HEK293 (cell line): ENCODE data around the gene MGAT5B.

Source experiments
- CTCF ChIA-PET: fragments of 350-600 bp; formaldehyde crosslinking; extraction: SDS; loops from one replicate; lab custom pipeline; 2021; ENCODE audit warnings: antibody characterized with exemption; lab: Yijun Ruan, JAX
- POLR2A ChIA-PET: fragments of 300-600 bp; formaldehyde crosslinking; extraction: SDS; loops from one replicate; lab custom pipeline; 2020; ENCODE audit warnings: antibody characterized with exemption, inconsistent platforms; lab: Yijun Ruan, JAX
- H3K27ac ChIP-seq: fragments of 200-500 bp; sonication (Bioruptor generic); 2 replicates; pipeline ENCODE4 v1.5.1; 2014; ENCODE audit warnings: low read depth, low read length, control low read depth, inconsistent platforms; ENCODE audit errors: extremely low read depth
- H3K36me3 ChIP-seq, 2 experiments: fragments of 200-500 bp in 1 of 2; sonication (Bioruptor generic) in 1 of 2; 1 replicate in 1 of 2; 2 replicates in 1 of 2; pipeline ENCODE4 v1.5.1; 2014 to 2017; ENCODE audit warnings: inconsistent platforms in 2 of 2, low read length in 2 of 2; ENCODE audit not compliant: control insufficient read depth in 2 of 2, insufficient read depth in 1 of 2
- H3K4me1 ChIP-seq: fragments of 200-500 bp; sonication (Bioruptor generic); 2 replicates; pipeline ENCODE4 v1.5.1; 2014; ENCODE audit warnings: mild to moderate bottlenecking, low read length, inconsistent platforms; ENCODE audit not compliant: control insufficient read depth, insufficient read depth
- H3K4me3 ChIP-seq: 2 replicates; pipeline ENCODE4 v1.5.1; 2011; ENCODE audit warnings: low read depth, mild to moderate bottlenecking, control low read depth, low read length, moderate library complexity
- H3K9me3 ChIP-seq: fragments of 200-500 bp; sonication (Bioruptor generic); 2 replicates; pipeline ENCODE4 v1.5.1; 2014; ENCODE audit warnings: low read depth, low read length, inconsistent platforms; ENCODE audit not compliant: control insufficient read depth, insufficient read depth
- ATF2 ChIP-seq: fragments of 450-650 bp; formaldehyde crosslinking; IDR thresholded peaks from 2 replicates; pipeline ENCODE4 v1.5.1; 2016; ENCODE audit warnings: missing biosample characterization, missing genetic modification characterization, low read depth
- BCL6B ChIP-seq: fragments of 450-650 bp; formaldehyde crosslinking; IDR thresholded peaks from 2 replicates; pipeline ENCODE4 v1.5.1; 2017; ENCODE audit warnings: missing biosample characterization, missing genetic modification characterization
- GLIS2 ChIP-seq: fragments of 450-650 bp; formaldehyde crosslinking; IDR thresholded peaks from 2 replicates; pipeline ENCODE4 v1.5.1; 2016; ENCODE audit warnings: missing biosample characterization, missing genetic modification characterization
- KLF9 ChIP-seq: fragments of 450-650 bp; formaldehyde crosslinking; IDR thresholded peaks from 2 replicates; pipeline ENCODE4 v1.5.1; 2016; ENCODE audit warnings: missing biosample characterization, missing genetic modification characterization, low read depth
- PRDM6 ChIP-seq: fragments of 450-650 bp; formaldehyde crosslinking; IDR thresholded peaks from 2 replicates; pipeline ENCODE4 v1.5.1; 2017; ENCODE audit warnings: missing biosample characterization, missing genetic modification characterization
- SP7 ChIP-seq: fragments of 450-650 bp; formaldehyde crosslinking; IDR thresholded peaks from 2 replicates; pipeline ENCODE4 v1.5.1; 2016; ENCODE audit warnings: missing biosample characterization, missing genetic modification characterization
- YY2 ChIP-seq: fragments of 450-650 bp; formaldehyde crosslinking; IDR thresholded peaks from 2 replicates; pipeline ENCODE4 v1.5.1; 2016; ENCODE audit warnings: missing biosample characterization, missing genetic modification characterization
- ZFP69B ChIP-seq: fragments of 450-650 bp; formaldehyde crosslinking; IDR thresholded peaks from 2 replicates; pipeline ENCODE4 v1.5.1; 2016; ENCODE audit warnings: missing biosample characterization, missing genetic modification characterization
- ZNF169 ChIP-seq: fragments of 450-650 bp; formaldehyde crosslinking; IDR thresholded peaks from 2 replicates; pipeline ENCODE4 v1.5.1; 2016; ENCODE audit warnings: missing biosample characterization, missing genetic modification characterization
- ZNF248 ChIP-seq: fragments of 450-650 bp; formaldehyde crosslinking; IDR thresholded peaks from 2 replicates; pipeline ENCODE4 v1.5.1; 2017; ENCODE audit warnings: missing biosample characterization, missing genetic modification characterization
- ZNF302 ChIP-seq: fragments of 450-650 bp; formaldehyde crosslinking; IDR thresholded peaks from 2 replicates; pipeline ENCODE4 v1.5.1; 2016; ENCODE audit warnings: missing biosample characterization, missing genetic modification characterization, low read depth
- ZNF514 ChIP-seq: fragments of 450-650 bp; formaldehyde crosslinking; IDR thresholded peaks from 2 replicates; pipeline ENCODE4 v1.5.1; 2016; ENCODE audit warnings: missing biosample characterization, missing genetic modification characterization
- ZNF549 ChIP-seq: fragments of 450-650 bp; IDR thresholded peaks from 2 replicates; pipeline ENCODE4 v1.5.1; 2018; ENCODE audit warnings: missing biosample characterization, missing genetic modification characterization, mild to moderate bottlenecking, inconsistent platforms, moderate library complexity
- ZNF639 ChIP-seq: fragments of 450-650 bp; formaldehyde crosslinking; IDR thresholded peaks from 2 replicates; pipeline ENCODE4 v1.5.1; 2016; ENCODE audit warnings: missing biosample characterization, missing genetic modification characterization
- ZNF701 ChIP-seq: fragments of 450-650 bp; formaldehyde crosslinking; IDR thresholded peaks from 2 replicates; pipeline ENCODE4 v1.5.1; 2016; ENCODE audit warnings: missing biosample characterization, missing genetic modification characterization
- ZSCAN30 ChIP-seq: fragments of 450-650 bp; IDR thresholded peaks from 2 replicates; pipeline ENCODE4 v1.5.1; 2018; ENCODE audit warnings: missing biosample characterization, mild to moderate bottlenecking, missing genetic modification characterization, moderate library complexity
- ZSCAN5A ChIP-seq: fragments of 450-650 bp; formaldehyde crosslinking; IDR thresholded peaks from 2 replicates; pipeline ENCODE4 v1.5.1; 2016; ENCODE audit warnings: missing biosample characterization, missing genetic modification characterization
- TF ChIP-seq, protein P1 (sequence below): fragments of 450-650 bp; formaldehyde crosslinking; IDR thresholded peaks from 2 replicates; pipeline ENCODE4 v1.5.1; 2016; ENCODE audit warnings: missing biosample characterization, missing genetic modification characterization, borderline replicate concordance

The MGAT5B gene

GRCh38 chr17:76943202-76943601, 75.0 kb downstream of the MGAT5B start:
- Histone ChIP-seq H3K4me3 (no peak overlapping the region), H3K27ac (no peak overlapping the region), H3K36me3 (no peaks in the 10 kb centered on the region), H3K9me3 (no peaks in the 10 kb centered on the region), H3K4me1 (no peaks in the 10 kb centered on the region)
- ChIA-PET POLR2A (interaction anchor here (0.7 to 0.9 kb wide), 2 partner anchors 8 to 19 kb away, joined by 4 read pairs; no protein-coding TSS in a partner anchor), CTCF (interaction anchor here (0.6 to 1.1 kb wide), 2 partner anchors 49 to 75 kb away, joined by 3 to 4 read pairs; no protein-coding TSS in a partner anchor)
- TF ChIP-seq GLIS2 (tag by site-specific recombination) = no peak
- no peak for TF ChIP-seq ZNF549
- 0 out of 2 replicates have a peak, but pooled peaks have one; percentile 39 for TF ChIP-seq ZFP69B (tag by site-specific recombination)

GRCh38 chr17:76943781-76944213, 75.6 kb downstream of the MGAT5B start:
- no peaks in the 10 kb centered on the region for H3K4me1 ChIP-seq
- TF ChIP-seq KLF9 (no peak), SP7 (tag by site-specific recombination) (0 out of 2 replicates have a peak, but pooled peaks have one; percentile 25)
- TF ChIP-seq, all 188 proteins: peak for 1
- Histone ChIP-seq H3K4me3 (no peak overlapping the region), H3K27ac (no peak overlapping the region), H3K36me3 (no peaks in the 10 kb centered on the region), H3K9me3 (no peaks in the 10 kb centered on the region)
- ChIA-PET POLR2A (interaction anchor here (0.7 to 0.9 kb wide), 2 partner anchors 9 to 19 kb away, joined by 4 read pairs; no protein-coding TSS in a partner anchor), CTCF (interaction anchor here (1.1 kb wide), 1 partner anchor 76 kb away, joined by 3 read pairs; no protein-coding TSS in a partner anchor)

GRCh38 chr17:76944477-76944876, 76.3 kb downstream of the MGAT5B start:
- Histone ChIP-seq H3K4me3 (no peak overlapping the region), H3K9me3 (no peaks in the 10 kb centered on the region), H3K36me3 (no peaks in the 10 kb centered on the region), H3K27ac (no peak overlapping the region), H3K4me1 (no peaks in the 10 kb centered on the region)
- ChIA-PET POLR2A (no interaction called here), CTCF (no interaction called here)
- TF ChIP-seq PRDM6 (tag by site-specific recombination) = no peak
- no peak for TF ChIP-seq ZNF302 (tag by site-specific recombination)
- no peak for TF ChIP-seq ZNF639 (tag by site-specific recombination)
- TF ChIP-seq ZSCAN30 = no peak
- TF ChIP-seq ZSCAN5A (tag by site-specific recombination) = no peak
- no peak for TF ChIP-seq ZNF701
- TF ChIP-seq BCL6B = no peak
- TF ChIP-seq ZNF514 = no peak
- TF ChIP-seq ZNF169 (tag by site-specific recombination) = no peak
- TF ChIP-seq ZNF248 (tag by site-specific recombination) = no peak
- no peak for TF ChIP-seq YY2 (tag by site-specific recombination)
- no peak for TF ChIP-seq ATF2
- TF ChIP-seq, protein P1, sequence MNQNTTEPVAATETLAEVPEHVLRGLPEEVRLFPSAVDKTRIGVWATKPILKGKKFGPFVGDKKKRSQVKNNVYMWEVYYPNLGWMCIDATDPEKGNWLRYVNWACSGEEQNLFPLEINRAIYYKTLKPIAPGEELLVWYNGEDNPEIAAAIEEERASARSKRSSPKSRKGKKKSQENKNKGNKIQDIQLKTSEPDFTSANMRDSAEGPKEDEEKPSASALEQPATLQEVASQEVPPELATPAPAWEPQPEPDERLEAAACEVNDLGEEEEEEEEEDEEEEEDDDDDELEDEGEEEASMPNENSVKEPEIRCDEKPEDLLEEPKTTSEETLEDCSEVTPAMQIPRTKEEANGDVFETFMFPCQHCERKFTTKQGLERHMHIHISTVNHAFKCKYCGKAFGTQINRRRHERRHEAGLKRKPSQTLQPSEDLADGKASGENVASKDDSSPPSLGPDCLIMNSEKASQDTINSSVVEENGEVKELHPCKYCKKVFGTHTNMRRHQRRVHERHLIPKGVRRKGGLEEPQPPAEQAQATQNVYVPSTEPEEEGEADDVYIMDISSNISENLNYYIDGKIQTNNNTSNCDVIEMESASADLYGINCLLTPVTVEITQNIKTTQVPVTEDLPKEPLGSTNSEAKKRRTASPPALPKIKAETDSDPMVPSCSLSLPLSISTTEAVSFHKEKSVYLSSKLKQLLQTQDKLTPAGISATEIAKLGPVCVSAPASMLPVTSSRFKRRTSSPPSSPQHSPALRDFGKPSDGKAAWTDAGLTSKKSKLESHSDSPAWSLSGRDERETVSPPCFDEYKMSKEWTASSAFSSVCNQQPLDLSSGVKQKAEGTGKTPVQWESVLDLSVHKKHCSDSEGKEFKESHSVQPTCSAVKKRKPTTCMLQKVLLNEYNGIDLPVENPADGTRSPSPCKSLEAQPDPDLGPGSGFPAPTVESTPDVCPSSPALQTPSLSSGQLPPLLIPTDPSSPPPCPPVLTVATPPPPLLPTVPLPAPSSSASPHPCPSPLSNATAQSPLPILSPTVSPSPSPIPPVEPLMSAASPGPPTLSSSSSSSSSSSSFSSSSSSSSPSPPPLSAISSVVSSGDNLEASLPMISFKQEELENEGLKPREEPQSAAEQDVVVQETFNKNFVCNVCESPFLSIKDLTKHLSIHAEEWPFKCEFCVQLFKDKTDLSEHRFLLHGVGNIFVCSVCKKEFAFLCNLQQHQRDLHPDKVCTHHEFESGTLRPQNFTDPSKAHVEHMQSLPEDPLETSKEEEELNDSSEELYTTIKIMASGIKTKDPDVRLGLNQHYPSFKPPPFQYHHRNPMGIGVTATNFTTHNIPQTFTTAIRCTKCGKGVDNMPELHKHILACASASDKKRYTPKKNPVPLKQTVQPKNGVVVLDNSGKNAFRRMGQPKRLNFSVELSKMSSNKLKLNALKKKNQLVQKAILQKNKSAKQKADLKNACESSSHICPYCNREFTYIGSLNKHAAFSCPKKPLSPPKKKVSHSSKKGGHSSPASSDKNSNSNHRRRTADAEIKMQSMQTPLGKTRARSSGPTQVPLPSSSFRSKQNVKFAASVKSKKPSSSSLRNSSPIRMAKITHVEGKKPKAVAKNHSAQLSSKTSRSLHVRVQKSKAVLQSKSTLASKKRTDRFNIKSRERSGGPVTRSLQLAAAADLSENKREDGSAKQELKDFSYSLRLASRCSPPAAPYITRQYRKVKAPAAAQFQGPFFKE (tag by site-specific recombination) = no peak
